T-cell (primary cell): Measurements from ENCODE around the gene TMEM114. TPM values are rescaled to one million over a fixed set of nuclear protein-coding genes. Genes with fewer than 3 reads are reported as not detected.

ENCODE experiments used
- ATAC-seq, 4 experiments: fragments of 200-7000 bp in 3 of 4; fragments of 150-1000 bp in 1 of 4; cut with Tn5 transposase; replicated peaks in 1 of 4; 1 replicate in 3 of 4; 2 replicates in 1 of 4; pipeline ENCODE4 v1.10.0; 2021; ENCODE audit warnings: moderate library complexity in 3 of 4, mild to moderate bottlenecking in 2 of 4, moderate number of reproducible peaks in 1 of 4
- CTCF ChIA-PET, 2 donors: fragments of 300-600 bp; sonication (Branson Sonifier 250); formaldehyde crosslinking; loops; one replicate each; lab custom pipeline; 2022; ENCODE audit warnings: antibody characterized with exemption in 2 of 2; lab: Charles Lee
- POLR2A ChIA-PET, 2 donors: fragments of 300-600 bp; sonication (Branson Sonifier 250); formaldehyde crosslinking; loops; one replicate each; lab custom pipeline; 2022; ENCODE audit warnings: antibody characterized with exemption in 2 of 2; lab: Charles Lee
- DNase-seq, 35 experiments: peaks; one replicate each; pipeline versions ENCODE4 v3.0.0 to v3.0.0-alpha.2; 2013 to 2023
- H3K27ac ChIP-seq: one replicate; pipeline ENCODE4 v1.5.1; 2013; ENCODE audit warnings: low read length
- H3K27me3 ChIP-seq, 2 experiments: replicated peaks in 1 of 2; 1 replicate in 1 of 2; 2 replicates in 1 of 2; pipeline versions ENCODE4 v1.6.1 to v1.7.0; 2013; ENCODE audit warnings: low read length in 1 of 2, mixed read lengths in 1 of 2; ENCODE audit not compliant: control insufficient read depth in 2 of 2, insufficient read depth in 2 of 2; ENCODE audit errors: extremely low read depth in 1 of 2
- H3K36me3 ChIP-seq, 2 donors: 1 replicate in 1 of 2; 2 replicates in 1 of 2; pipeline versions ENCODE4 v1.6.1 to v1.7.0; 2013; ENCODE audit warnings: low read length in 1 of 2; ENCODE audit not compliant: control insufficient read depth in 2 of 2, insufficient read depth in 1 of 2; ENCODE audit errors: extremely low read depth in 1 of 2
- H3K4me1 ChIP-seq, 2 experiments: 1 replicate in 1 of 2; 2 replicates in 1 of 2; pipeline versions ENCODE4 v1.6.1 to v1.7.0; 2013; ENCODE audit warnings: low read length in 2 of 2, mixed read lengths in 1 of 2; ENCODE audit not compliant: insufficient read depth in 2 of 2, control insufficient read depth in 1 of 2; ENCODE audit errors: extremely low read depth in 1 of 2
- H3K4me3 ChIP-seq, 2 donors: 1 replicate in 1 of 2; 2 replicates in 1 of 2; pipeline versions ENCODE4 v1.5.1 to v1.7.0; 2013; ENCODE audit warnings: mild to moderate bottlenecking in 2 of 2, low read length in 1 of 2, moderate library complexity in 1 of 2; ENCODE audit not compliant: control insufficient read depth in 1 of 2; ENCODE audit errors: extremely low read depth in 1 of 2
- H3K9me3 ChIP-seq: 2 replicates; pipeline ENCODE4 v1.7.0; 2013
- H3K27ac Mint-ChIP-seq, 2 donors: one replicate each; pipeline ENCODE4 v1.8.0; 2020 to 2021; ENCODE audit warnings: mild to moderate bottlenecking in 2 of 2, mixed read lengths in 2 of 2
- H3K27me3 Mint-ChIP-seq, 2 donors: one replicate each; pipeline ENCODE4 v1.8.0; 2021 to 2022; ENCODE audit warnings: mixed read lengths in 2 of 2
- H3K36me3 Mint-ChIP-seq: one replicate; pipeline ENCODE4 v1.8.0; 2021; ENCODE audit warnings: mixed read lengths
- H3K4me1 Mint-ChIP-seq, 3 donors: one replicate each; pipeline ENCODE4 v1.8.0; 2020 to 2022; ENCODE audit warnings: mixed read lengths in 3 of 3, mild to moderate bottlenecking in 1 of 3
- H3K4me3 Mint-ChIP-seq, 3 donors: one replicate each; pipeline ENCODE4 v1.8.0; 2020 to 2022; ENCODE audit warnings: mild to moderate bottlenecking in 3 of 3, mixed read lengths in 3 of 3, moderate library complexity in 3 of 3
- H3K9me3 Mint-ChIP-seq, 3 donors: one replicate each; pipeline ENCODE4 v1.8.0; 2020 to 2022; ENCODE audit warnings: mixed read lengths in 3 of 3
- WGBS: methylation state at CpG from one replicate; pipeline ENCODE4 v1.1.5; 2013; ENCODE audit warnings: missing lambda C conversion rate; ENCODE audit not compliant: insufficient coverage; 5-methylcytosine and 5-hydroxymethylcytosine counted together
- total RNA-seq, 35 experiments: library from RNA in 6 of 35; stranded (reverse) in 6 of 35; fragments of 120-200 nt in 1 of 35; gene quantifications; one replicate each; pipeline versions ENCODE4 v1.2.1 to v1.2.4 and lab custom pipeline; 2013 to 2026

TMEM114 gene
- total RNA-seq, 5 donors from 2014 or later (not counting 1 experiment from before 2014, with no cell fraction given), result not detected

DNA sequence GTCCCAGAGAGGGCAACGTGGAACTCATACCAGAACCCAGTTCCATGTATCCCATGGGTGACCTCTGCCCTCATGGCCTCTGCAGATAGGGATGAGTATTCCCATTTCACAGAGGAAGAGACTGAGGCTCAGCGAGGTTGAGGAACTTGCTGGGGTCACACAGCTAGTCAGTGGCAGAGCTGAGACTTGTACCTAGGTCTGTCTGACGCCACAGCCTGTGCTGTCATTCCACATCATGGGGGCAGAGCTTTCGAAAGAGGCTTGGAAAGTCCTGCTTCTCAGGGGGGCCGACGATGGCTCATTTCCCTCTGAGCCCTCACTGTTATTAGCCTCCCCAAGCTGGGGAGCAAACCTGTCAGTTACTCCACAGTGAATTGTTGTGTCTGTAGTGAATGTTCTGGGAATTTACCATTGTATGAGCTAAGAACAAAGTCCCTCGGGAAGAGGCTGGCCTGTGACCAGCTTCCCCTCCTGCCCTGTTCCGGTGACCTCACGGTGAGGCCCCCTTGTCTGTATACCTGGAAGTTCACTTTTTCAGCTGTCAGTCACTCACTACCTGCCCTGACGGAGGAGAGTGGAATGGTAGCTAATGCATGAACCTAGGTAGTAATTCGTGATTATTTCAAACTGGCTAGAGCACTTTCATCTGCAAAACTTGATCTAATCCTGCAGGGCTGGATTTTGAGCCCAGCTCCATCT is 40.1 kb upstream of the TMEM114 start:
- WGBS, result 97% methylated on average over 3 of the region's 11 CpGs

DNA sequence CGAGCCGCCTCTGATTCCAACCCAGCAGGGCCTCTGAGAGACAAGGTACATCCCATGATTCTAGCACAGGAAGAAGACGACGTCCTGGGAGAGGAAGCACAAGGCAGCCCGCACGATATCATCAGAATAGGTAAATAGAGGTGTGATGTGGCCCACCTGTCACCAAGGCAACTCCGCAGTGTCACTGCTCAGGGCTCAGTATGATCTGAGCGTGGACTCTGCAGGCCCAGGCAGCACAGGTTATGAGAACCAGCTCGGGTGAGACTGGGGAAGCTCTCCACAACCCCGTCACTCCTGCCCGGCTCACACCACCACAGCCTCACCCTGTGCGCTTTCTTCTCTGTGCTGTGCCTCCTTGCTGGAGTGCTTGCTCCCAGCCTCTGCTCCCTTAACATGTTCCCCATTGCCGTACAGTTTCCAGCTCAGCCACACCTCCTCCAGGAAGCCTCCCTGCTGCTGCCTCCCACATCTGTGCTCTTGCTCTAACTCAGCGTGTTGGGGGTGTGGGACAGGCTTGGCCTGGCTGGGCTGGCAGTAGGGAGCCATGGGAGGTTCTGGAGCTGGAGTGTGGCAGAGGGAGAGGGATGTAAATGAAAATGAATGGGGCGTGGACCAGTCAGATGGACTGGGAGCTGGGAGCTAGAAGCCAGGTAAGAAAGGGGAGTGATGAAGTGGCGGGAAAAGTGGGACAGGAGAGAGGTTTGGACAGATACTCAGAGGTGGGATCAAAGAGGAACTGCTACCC is 38.8 kb upstream of the TMEM114 start:
- no peak overlapping the region for H3K4me3 Mint-ChIP-seq
- no peaks in the 10 kb centered on the region for H3K27me3 ChIP-seq
- no peak for DNase-seq
- H3K4me3 ChIP-seq, result no peak overlapping the region
- H3K4me1 Mint-ChIP-seq, result peaks cover 12 to 19% (median 16%) of the 10 kb centered on the region in 3 donors
- H3K36me3 Mint-ChIP-seq, result peaks cover 55% of the 10 kb centered on the region
- H3K27me3 Mint-ChIP-seq, result no peaks in the 10 kb centered on the region
- no peaks in the 10 kb centered on the region for H3K9me3 Mint-ChIP-seq
- no peaks in the 10 kb centered on the region for H3K9me3 ChIP-seq
- no peak overlapping the region for H3K27ac ChIP-seq
- peaks cover 38 to 80% of the 10 kb centered on the region in 2 donors for H3K36me3 ChIP-seq
- ATAC-seq, result no peak
- no peaks in the 10 kb centered on the region for H3K4me1 ChIP-seq
- 98% methylated on average over 14 of the region's 16 CpGs for WGBS
- CTCF ChIA-PET, result no interaction called here
- POLR2A ChIA-PET, result no interaction called here
- no peak overlapping the region for H3K27ac Mint-ChIP-seq

More for the DNA sequence above, 40.1 kb upstream of the TMEM114 start:
- no peaks in the 10 kb centered on the region for H3K27me3 Mint-ChIP-seq
- no peak overlapping the region for H3K4me3 Mint-ChIP-seq
- Histone ChIP-seq H3K27me3 (no peaks in the 10 kb centered on the region), H3K9me3 (no peaks in the 10 kb centered on the region), H3K27ac (no peak overlapping the region), H3K4me1 (no peaks in the 10 kb centered on the region), H3K4me3 (no peak overlapping the region), H3K36me3 (peaks cover 38 to 83% of the 10 kb centered on the region in 2 donors)
- ChIA-PET CTCF (interaction anchor here in 1 of 2 donors (0.6 kb wide), 1 partner anchor 280 kb away, joined by 3 read pairs; no protein-coding TSS in a partner anchor), POLR2A (no interaction called here)
- H3K9me3 Mint-ChIP-seq, result no peaks in the 10 kb centered on the region
- H3K27ac Mint-ChIP-seq, result no peak overlapping the region
- peaks cover 62% of the 10 kb centered on the region for H3K36me3 Mint-ChIP-seq
- H3K4me1 Mint-ChIP-seq, result peaks cover 5 to 9% (median 7%) of the 10 kb centered on the region in 3 donors
- no peak for DNase-seq
- no peak for ATAC-seq

DNA sequence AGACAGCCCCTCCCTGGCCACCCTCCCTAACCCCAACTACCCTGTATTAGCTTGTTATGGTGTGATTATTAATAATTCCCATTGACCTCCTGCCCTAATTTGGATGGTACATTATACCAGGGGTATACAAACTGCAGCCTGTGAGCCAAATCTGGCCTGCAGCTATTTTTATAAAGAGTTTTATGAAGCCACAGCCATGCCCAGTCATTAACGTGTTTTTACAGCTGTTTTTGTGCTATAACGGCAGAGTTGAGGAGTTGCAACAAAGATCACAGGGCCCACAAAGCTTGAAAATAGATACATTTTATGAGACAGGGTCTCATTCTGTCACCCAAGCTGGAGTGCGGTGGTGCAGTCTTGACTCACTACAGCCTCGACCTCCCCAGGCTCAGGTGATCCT is 37.1 kb upstream of the TMEM114 start:
- 95% methylated on average over 2 of the region's 4 CpGs for WGBS
- Mint-ChIP-seq H3K4me3 (no peak overlapping the region), H3K9me3 (no peaks in the 10 kb centered on the region), H3K36me3 (peaks cover 41% of the 10 kb centered on the region), H3K27ac (no peak overlapping the region), H3K4me1 (peaks cover 18 to 33% (median 27%) of the 10 kb centered on the region in 3 donors), H3K27me3 (no peaks in the 10 kb centered on the region)
- H3K27me3 ChIP-seq, result no peaks in the 10 kb centered on the region
- ChIA-PET POLR2A (no interaction called here), CTCF (no interaction called here)
- H3K36me3 ChIP-seq, result peaks cover 30 to 72% of the 10 kb centered on the region in 2 donors
- no peaks in the 10 kb centered on the region for H3K9me3 ChIP-seq
- peaks cover 0 to 7% of the 10 kb centered on the region in 2 experiments for H3K4me1 ChIP-seq
- ATAC-seq (no peak), DNase-seq (no peak)
- no peak overlapping the region for H3K4me3 ChIP-seq
- H3K27ac ChIP-seq, result no peak overlapping the region

DNA sequence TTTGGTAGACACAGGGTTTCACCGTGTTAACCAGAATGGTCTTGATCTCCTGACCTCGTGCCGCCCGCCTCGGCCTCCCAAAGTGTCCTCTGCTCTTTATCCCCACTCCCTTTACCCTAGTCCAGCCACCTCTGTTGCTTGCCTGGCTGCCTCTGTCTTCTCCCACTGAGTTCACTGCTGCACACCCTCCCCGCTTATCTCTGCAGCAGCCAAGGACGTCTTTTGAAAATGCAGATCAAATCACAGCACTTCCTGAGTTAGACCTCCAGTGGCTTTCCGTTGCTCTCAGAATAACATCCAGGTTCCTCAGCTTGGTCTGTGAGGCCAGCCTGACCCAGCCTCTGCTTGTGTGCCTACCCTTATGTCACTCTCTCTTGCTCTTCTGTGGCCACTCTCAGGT is 36.6 kb upstream of the TMEM114 start:
- Histone ChIP-seq H3K36me3 (peaks cover 25 to 67% of the 10 kb centered on the region in 2 donors), H3K9me3 (no peaks in the 10 kb centered on the region), H3K27me3 (no peaks in the 10 kb centered on the region), H3K4me1 (peaks cover 5 to 10% of the 10 kb centered on the region in 2 experiments), H3K4me3 (no peak overlapping the region), H3K27ac (no peak overlapping the region)
- H3K9me3 Mint-ChIP-seq, result no peaks in the 10 kb centered on the region
- no peak for DNase-seq
- no peak overlapping the region for H3K27ac Mint-ChIP-seq
- POLR2A ChIA-PET, result interaction anchor here in 1 of 2 donors (0.6 to 0.7 kb wide), 2 partner anchors 242 to 722 kb away, joined by 6 read pairs; partner anchors contain the start of gene CARHSP1
- no peak for ATAC-seq
- H3K4me1 Mint-ChIP-seq, result peaks cover 23 to 38% (median 32%) of the 10 kb centered on the region in 3 donors
- H3K27me3 Mint-ChIP-seq, result no peaks in the 10 kb centered on the region
- 86% methylated on average over 3 of the region's 8 CpGs for WGBS
- peaks cover 37% of the 10 kb centered on the region for H3K36me3 Mint-ChIP-seq
- CTCF ChIA-PET, result interaction anchor here in 1 of 2 donors (0.7 kb wide), 1 partner anchor 53 kb away, joined by 6 read pairs; no protein-coding TSS in a partner anchor
- no peak overlapping the region for H3K4me3 Mint-ChIP-seq

DNA sequence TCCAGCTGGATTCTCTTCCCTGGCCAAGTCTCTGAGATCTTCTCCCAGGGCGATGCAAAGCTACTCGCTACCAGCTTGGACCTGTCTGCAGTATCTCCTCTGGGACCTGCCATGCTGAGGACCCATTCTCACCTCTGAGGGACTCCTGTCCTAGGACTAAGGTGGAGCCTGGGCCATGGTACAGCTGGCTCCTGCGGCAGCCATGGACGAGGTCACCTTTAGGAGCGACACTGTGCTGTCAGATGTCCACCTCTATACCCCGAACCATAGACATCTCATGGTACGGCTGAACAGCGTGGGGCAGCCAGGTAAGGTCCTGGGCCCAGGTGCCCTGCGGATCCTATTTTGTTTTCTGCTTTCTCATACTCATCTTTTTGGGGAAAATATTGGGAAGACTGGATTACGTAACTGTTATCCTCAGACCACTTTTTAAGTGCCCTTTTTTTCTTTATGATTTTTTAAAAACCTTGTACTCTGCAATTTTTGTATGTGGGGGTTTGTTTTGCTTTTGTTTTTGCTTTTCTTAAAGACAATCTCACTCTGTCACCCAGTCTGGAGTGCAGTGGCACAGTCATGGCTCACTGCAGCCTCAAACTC is 35.3 kb upstream of the TMEM114 start:
- Histone ChIP-seq H3K4me3 (no peak overlapping the region), H3K9me3 (no peaks in the 10 kb centered on the region), H3K36me3 (peaks cover 21 to 54% of the 10 kb centered on the region in 2 donors), H3K27me3 (no peaks in the 10 kb centered on the region), H3K27ac (no peak overlapping the region), H3K4me1 (peaks cover 9 to 10% of the 10 kb centered on the region in 2 experiments)
- ChIA-PET POLR2A (interaction anchor here in 1 of 2 donors (0.7 kb wide), 1 partner anchor 50 kb away, joined by 3 read pairs; no protein-coding TSS in a partner anchor), CTCF (no interaction called here)
- H3K27ac Mint-ChIP-seq, result no peak overlapping the region
- H3K4me3 Mint-ChIP-seq, result no peak overlapping the region
- WGBS, result 97% methylated on average over 5 of the region's 10 CpGs
- no peak for ATAC-seq
- H3K27me3 Mint-ChIP-seq, result no peaks in the 10 kb centered on the region
- DNase-seq, result no peak
- H3K4me1 Mint-ChIP-seq, result peaks cover 25 to 40% (median 34%) of the 10 kb centered on the region in 3 donors
- H3K9me3 Mint-ChIP-seq, result no peaks in the 10 kb centered on the region
- peaks cover 27% of the 10 kb centered on the region for H3K36me3 Mint-ChIP-seq

DNA sequence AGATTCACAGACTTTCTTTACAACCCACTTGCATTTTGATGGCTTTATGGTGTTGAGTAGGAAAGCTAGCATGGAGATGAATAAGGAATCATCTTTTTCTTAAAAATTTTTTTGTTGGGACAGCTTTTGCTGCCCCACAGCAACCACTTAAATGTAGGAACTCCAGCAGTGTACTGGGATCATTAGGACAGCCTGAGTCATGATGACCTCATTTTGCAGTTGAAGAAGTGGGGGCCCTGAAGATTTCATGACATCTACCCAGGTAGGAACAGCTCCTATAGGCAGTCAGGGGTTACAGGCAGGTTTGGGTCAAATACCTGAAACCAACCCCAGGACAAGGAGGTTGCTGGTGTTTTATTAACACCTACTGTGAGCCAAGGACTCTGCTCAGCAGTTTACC is 33.3 kb upstream of the TMEM114 start:
- Mint-ChIP-seq H3K27ac (no peak overlapping the region), H3K27me3 (no peaks in the 10 kb centered on the region), H3K36me3 (peaks cover 16% of the 10 kb centered on the region), H3K4me1 (peaks cover 25 to 40% (median 34%) of the 10 kb centered on the region in 3 donors), H3K9me3 (no peaks in the 10 kb centered on the region), H3K4me3 (peak overlapping the region; percentile 51 to 94 (median 92))
- H3K9me3 ChIP-seq, result no peaks in the 10 kb centered on the region
- DNase-seq (no peak), ATAC-seq (no peak)
- ChIA-PET CTCF (no interaction called here), POLR2A (no interaction called here)
- no peak overlapping the region for H3K4me3 ChIP-seq
- peaks cover 0 to 2% of the 10 kb centered on the region in 2 experiments for H3K27me3 ChIP-seq
- H3K27ac ChIP-seq, result no peak overlapping the region
- peaks cover 9 to 10% of the 10 kb centered on the region in 2 experiments for H3K4me1 ChIP-seq
- H3K36me3 ChIP-seq, result peaks cover 10 to 34% of the 10 kb centered on the region in 2 donors
